ENCODE results near the gene PAPPA2.
"Not testable (repeated sequence)": the region's sequence is repeated elsewhere in the genome, so short reads cannot be mapped to it uniquely, and the experiment has no call there.

PAPPA2 gene

DNA sequence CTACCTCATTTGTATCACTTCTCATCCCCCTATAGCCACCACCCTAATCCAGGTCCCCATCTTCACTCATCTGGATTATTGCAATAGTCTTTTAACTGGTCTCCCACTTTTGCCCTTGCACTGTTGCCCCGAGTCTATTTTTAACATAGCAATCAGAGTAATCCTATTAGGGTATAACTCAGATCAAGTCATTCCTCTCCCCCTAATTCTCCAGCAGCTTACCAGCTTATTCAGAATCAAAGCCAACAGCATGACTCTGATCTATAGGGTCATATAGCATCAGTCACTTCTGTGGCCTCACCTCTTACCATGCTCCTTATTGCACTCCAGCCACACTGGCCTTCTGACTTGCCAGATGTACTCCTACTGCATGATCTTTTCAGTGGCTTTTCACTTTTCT, 140.7 kb downstream of the PAPPA2 start:
- DNase-seq (ENCODE audit: low read depth in 2 of 2) = no peak

GRCh38 chr1:176604461-176604860, 141.5 kb downstream of the PAPPA2 start:
- no peak for DNase-seq (ENCODE audit: low read depth in 2 of 2)

DNA sequence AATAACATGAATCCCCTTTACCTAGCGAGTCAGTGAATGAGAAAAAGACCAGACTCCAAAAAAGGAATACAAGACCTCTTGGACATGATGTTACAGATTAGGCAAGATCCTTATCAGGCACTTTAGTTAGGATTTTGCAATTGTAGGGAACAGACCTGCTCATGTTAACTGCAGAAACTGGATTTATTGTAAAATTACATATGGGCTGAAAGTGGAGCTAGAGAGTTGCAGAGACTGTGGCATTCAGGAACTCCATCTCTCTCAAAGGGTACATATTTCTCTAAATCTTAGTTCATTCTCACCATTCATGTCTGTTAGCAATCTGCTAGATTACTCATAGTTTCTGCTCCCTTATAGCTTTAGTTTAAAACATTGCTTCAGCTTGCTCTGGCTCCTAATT, 142.2 kb downstream of the PAPPA2 start:
- no peak for DNase-seq (ENCODE audit: low read depth in 2 of 2)

GRCh38 chr1:176609556-176610408, 146.8 kb downstream of the PAPPA2 start:
- no peak for DNase-seq (ENCODE audit: low read depth in 2 of 2)

DNA sequence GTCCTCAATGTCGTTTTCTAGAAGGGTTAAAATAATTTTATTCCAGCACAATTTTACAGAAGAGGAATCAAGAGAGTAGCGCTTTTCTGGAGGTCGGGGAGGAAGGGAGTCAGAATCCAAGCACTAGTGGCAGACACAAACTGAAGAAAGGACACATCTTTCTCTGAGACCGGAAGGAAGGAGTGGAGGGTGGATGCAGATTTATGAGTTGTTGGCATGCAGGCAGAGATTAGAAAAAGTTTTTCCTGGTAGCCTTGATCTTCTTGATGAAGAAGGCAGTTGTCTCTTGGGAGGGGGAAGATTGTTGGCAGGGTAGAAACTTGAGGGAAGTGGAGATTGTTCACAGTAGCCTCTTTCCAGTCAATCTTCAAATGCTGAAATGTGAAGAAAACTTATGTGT, 149.8 kb downstream of the PAPPA2 start:
- DNase-seq (ENCODE audit: low read depth in 2 of 2) = no peak

DNA sequence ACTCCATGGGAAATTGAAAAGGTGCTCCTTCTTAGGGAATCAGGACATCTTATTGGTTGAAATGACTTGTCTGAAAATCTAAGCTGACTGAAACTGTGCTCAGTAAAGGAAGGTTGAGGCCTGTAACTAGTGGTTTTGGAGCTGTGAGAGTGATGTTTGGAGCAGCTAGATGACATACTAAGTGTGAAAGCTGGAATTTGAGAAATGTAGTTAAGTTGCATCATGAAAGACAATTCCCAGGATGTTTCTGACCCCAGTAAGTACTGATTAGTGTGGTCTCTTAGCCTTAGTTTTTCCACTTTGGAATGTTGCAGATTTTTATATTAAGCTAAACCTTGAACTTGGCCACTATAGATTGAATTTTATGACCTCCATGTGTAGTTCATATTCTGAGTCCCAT, 154.9 kb downstream of the PAPPA2 start:
- no peak for DNase-seq (ENCODE audit: low read depth in 2 of 2)

DNA sequence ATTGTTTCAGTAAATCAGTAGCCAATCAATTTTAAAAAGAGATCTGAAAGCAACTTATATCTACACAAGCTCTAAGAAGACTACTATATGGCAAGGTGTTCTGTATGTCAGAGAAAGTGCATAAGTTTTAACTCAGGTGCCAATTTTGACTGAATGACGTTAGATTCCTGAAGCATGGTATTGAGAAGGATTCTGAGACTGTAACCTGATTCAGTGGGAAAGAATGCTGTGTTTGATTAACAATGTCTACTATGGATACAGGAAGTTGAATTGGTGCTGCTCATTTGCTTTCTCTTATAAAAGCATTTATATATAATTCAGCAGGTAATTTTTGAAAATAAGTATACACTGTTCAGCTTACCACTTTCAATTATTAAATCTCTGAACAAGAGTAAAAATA, 156.3 kb downstream of the PAPPA2 start:
- no peak for DNase-seq (ENCODE audit: low read depth in 2 of 2)

DNA sequence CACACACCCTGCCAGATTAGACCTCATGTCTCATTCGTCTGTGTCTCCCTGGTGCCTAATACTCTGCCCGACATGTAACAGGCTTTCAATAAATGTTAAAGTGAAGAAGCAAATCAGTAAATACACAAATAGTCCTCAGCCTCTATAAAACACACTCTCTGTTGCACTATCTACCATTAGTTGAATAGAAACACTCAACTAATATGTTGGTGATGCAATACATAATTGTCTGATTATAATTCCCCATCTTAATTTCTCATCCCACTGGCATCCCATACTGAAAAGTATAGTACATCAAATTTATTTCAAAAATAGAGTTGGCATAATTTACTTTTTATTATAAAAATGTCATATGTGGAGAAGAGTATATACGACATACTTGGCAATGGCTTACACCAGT, 162.4 kb downstream of the PAPPA2 start:
- no peak for DNase-seq (ENCODE audit: low read depth in 2 of 2)

- no peak for DNase-seq (ENCODE audit: low read depth in 2 of 2)
Measured at GRCh38 chr1:176626572-176627061, 163.6 kb downstream of the PAPPA2 start.

DNA sequence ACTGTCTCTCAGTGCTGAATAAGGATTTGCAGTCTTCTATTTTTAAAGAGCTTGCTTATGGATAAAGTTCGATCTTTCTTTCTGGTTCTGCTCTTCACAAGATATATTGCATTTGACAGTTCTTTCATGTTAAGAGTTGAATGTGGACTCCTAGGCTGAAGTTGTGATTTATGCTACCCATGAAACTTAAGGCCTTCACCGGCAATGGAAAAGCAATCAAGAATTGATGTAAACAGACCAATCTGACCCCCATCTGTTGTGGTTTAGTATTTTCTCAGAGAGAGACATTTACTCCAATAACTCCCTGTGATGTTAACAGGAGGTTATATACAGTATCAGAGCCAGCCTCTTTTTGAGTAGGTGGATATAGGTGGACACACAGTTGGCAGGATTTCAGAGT, 165.8 kb downstream of the PAPPA2 start:
- DNase-seq (ENCODE audit: low read depth in 2 of 2) = no peak

- not testable (repeated sequence) for DNase-seq (ENCODE audit: low read depth in 2 of 2)
Measured at GRCh38 chr1:176634733-176635132, 171.8 kb downstream of the PAPPA2 start.

- DNase-seq (ENCODE audit: low read depth in 2 of 2) = no peak
Measured at GRCh38 chr1:176638713-176639526, 175.9 kb downstream of the PAPPA2 start.

DNA sequence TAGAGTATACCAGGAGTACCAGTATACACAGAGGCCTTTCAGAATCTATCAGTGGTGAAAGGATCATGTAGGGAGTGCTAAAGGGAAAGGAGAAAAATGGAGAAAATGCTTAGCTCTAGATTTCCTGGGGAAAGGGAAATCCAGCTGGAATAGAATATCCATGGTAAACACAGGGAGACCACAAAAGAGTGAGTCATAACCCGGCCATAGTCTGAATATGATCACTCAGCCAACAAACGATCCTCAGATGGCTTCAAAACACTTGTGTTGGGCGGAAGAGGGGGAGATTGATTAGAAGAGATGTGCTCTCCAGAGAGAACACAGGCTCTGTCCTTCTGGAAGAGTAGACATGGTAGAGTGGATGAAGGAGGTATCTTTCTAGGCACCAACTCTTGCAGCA, 180.6 kb downstream of the PAPPA2 start:
- no peak for DNase-seq (ENCODE audit: low read depth in 2 of 2)

DNA sequence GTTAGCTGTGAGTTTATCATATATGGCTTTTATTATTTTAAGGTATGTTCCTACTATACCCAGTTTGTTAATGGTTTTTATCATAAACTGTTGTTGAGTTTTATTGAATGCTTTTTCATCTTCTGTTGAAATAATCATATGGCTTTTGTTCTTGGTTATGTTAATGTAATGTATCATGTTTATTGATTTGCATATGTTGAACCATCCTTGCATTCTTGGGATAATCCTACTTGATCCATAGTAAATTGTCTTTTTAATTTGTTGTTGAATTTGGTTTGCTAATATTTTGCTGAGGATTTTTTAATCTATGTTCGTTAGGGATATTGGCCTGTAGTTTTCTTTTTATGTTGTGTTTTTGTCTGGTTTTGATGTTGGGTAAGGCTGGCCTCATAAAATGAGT, 185.6 kb downstream of the PAPPA2 start:
- DNase-seq (ENCODE audit: low read depth in 2 of 2) = no peak

DNA sequence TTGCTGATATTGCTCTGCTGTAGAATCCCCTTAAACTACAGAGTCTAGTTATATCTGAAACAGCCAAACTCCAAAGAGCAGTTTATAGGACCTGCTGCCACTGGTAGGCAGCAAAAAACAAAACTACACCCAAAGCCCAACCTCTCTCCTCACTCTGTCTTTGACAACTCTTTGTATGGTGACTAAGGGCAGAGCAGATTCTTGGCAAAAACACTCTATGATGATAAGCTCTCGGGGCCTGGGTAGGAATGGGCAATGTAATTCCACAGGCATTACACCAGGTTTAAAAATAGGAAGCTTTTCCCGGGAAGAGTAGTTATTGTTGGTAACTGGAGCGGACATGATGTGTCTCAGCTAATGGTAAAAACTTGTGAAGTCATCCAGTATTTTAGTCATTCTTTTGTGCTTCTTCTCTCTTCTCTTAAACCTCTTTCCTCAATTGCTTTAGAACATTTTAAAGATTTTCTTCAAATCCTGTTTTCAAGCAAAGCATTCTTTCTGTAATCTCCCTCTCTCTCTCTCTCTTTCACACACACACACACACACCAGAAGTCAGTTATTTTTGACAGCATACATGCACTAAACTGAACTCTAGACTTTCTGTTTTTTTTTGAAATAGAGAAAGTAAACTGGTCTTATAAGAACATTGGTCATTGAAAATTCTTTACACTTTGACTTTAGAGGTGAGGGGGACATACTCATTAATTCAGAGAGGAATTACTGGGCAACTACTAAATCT, 193.5 kb downstream of the PAPPA2 start:
- DNase-seq (ENCODE audit: low read depth in 2 of 2) = no peak

GRCh38 chr1:176669782-176670181, 206.8 kb downstream of the PAPPA2 start:
- DNase-seq (ENCODE audit: low read depth in 2 of 2) = no peak

GRCh38 chr1:176670853-176671252, 207.9 kb downstream of the PAPPA2 start:
- no peak for DNase-seq (ENCODE audit: low read depth in 2 of 2)

DNA sequence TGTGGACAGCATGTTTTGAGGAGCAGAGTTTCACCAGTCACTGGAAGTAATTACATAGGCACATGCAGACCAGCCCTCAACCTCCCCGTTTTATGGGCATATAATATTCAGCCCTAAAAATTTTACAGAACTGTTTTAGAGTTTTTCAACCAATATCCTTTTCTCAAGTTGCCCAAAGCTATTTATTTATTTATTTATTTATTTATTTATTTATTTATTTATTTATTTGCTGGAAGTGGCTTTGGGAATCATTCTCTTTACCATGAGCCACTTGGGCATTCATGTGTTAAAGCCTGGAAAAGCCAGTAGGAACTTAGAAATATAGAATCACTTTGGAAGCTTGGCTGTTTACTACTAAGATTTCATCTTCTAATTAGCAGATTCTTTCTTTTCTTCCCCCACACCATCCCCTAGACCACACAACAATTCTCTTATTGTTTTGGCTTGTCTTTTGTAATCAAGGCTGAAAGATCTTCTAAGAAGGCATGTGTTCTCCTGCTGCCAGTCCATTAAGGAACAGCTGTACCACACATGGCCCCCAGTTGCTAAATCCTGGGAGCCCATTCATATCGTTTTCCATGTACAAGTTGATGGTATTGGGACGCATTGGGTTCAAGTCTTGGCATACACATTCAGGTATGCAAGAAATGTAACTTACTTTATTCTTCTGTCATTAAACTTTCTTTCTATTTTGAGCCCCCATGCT, 220.0 kb downstream of the PAPPA2 start:
- no peak for DNase-seq (ENCODE audit: low read depth in 2 of 2)

DNA sequence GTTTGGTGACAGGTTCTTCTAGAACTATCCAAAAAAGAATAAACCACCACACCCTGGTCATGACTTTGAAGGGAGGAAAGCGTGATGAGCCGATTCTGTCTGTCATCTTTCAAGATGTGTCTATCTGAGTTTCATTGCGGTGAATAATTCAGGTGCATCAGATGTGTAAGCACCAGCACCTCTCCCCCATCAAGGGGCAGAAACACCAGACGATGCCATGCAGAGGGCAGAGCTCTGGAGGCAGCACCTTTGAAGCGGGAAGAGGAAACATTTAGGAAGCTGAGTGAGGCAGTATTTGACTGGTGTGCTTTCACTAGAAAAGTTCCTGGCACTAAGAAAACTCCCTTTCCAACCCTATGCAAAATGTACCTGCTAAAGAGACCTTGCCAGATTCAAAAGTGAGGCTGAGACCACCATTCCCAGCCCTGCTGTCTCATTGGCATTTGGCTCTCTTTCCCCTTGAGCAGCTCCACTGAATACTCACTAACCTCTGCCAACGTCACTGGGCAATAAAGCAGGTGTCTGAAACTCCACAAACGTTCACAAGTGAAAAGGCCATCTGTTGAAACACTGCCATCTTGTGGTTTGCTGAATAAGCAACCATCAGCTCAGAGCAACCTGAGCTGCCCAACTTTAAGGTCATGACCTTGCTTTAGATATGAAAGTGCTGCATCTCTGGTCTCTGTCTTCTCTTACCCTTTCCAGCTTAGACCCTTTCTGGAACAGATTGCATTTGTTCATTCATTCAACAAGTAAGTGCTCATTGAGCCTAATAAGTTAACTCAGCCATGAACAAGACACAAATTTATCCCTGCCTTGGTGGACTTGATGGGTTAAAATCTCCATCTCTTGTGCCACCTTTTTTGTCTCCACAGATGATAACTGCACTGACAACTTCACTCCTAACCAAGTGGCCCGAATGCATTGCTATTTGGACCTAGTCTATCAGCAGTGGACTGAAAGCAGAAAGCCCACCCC, 228.6 kb downstream of the PAPPA2 start:
- no peak for DNase-seq (ENCODE audit: low read depth in 2 of 2)

GRCh38 chr1:176692431-176692830, 229.5 kb downstream of the PAPPA2 start:
- no peak for DNase-seq (ENCODE audit: low read depth in 2 of 2)
